ENCODE data around the gene FAM13A. TPM values are rescaled to one million over a fixed set of nuclear protein-coding genes. Genes with fewer than 3 reads are reported as not detected.
"Not testable (repeated sequence)": the region's sequence is repeated elsewhere in the genome, so short reads cannot be mapped to it uniquely, and the experiment has no call there.

The FAM13A gene
- total RNA-seq, 2 experiments from 2014 or later, result 5.0 to 5.1 TPM

DNA sequence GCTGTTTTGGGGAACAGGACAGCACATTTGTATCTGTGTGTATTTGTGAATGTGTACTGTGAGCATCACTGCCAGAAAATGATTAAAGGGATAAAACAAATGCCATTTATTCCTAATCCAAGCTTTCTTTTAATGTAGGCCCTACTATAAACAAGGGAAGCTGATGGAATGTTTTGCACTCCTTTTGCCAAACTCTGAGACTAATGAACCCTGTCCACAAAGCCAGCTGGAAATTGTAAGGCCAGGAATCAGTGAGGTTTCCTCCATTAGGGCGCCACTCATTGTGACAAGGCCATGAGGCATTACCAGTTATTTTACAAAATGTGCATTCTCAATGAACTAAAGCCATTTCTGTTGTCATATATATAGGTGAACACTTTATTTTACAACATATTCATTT, 196.4 kb downstream of the FAM13A start:
- Mint-ChIP-seq H3K4me1 (no peaks in the 10 kb centered on the region), H3K9me3 (ENCODE audit: low read depth) (no peaks in the 10 kb centered on the region), H3K4me3 (no peak overlapping the region), H3K27me3 (no peaks in the 10 kb centered on the region), H3K27ac (no peak overlapping the region), H3K36me3 (ENCODE audit: low read depth) (no peaks in the 10 kb centered on the region)
- intact Hi-C loops (cut with DNase I, micrococcal nuclease), result no loop called here
- CTCF ChIA-PET, result no interaction called here
- POLR2A ChIA-PET, result no interaction called here
- ATAC-seq (no peak), DNase-seq (no peak)

DNA sequence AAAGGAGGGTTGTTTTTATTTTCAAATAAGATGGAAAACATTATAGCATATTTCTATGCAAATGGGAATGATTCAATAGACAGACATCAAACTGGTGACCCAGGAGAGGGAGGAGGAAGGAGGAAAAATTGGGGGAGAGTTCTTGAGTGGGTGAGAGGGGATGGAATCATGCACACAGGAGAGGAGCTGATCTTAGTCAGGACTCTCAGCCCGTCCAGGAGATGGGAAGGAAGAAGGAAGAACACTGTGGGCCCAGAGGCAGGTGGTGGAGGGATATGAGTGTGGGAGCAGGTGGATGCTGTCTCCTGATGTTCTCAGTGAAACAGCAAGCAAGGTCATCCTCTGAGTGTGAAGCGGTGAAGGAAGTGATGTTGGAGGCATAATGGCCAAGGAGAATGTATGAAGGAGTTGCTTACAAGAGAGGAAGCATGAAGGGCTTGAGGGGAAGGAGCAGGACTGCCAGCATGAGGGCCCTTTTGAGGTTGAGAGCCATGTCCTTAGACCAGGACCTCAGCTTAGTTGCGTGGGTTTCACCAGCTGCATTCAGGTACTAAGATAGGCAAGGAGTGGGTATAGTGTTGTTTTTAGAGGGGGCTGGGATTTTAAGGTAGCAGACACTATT, 197.7 kb downstream of the FAM13A start:
- no peaks in the 10 kb centered on the region for H3K27me3 Mint-ChIP-seq
- no peaks in the 10 kb centered on the region for H3K9me3 Mint-ChIP-seq (ENCODE audit: low read depth)
- no peak overlapping the region for H3K27ac Mint-ChIP-seq
- no peak for DNase-seq
- H3K4me1 Mint-ChIP-seq, result no peaks in the 10 kb centered on the region
- H3K36me3 Mint-ChIP-seq (ENCODE audit: low read depth), result no peaks in the 10 kb centered on the region
- ATAC-seq, result no peak
- POLR2A ChIA-PET, result no interaction called here
- intact Hi-C loops (cut with DNase I, micrococcal nuclease), result no loop called here
- H3K4me3 Mint-ChIP-seq, result no peak overlapping the region
- CTCF ChIA-PET, result interaction anchor here (0.7 kb wide), 1 partner anchor 625 kb away, joined by 3 read pairs; no protein-coding TSS in a partner anchor

DNA sequence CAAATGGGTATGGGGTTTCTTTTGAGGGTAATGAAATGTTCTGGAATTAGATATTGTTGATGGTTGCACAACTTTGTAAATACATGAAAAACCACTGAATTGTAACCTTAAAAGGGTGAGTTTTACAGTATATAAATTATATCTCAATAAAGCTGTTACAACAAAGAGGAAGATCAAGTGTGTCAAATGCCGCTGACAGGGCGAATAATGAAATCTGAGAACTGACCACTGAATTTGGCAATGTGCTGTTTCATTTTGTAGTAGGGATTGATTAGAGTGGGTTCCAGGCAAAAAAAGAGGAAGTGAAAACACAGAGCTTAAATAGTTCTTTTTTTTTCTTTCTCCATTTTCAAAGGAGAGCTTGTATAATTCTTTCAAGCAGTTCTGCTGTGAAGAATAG, 198.2 kb downstream of the FAM13A start:
- no peak overlapping the region for H3K27ac Mint-ChIP-seq
- no peak for ATAC-seq
- H3K27me3 Mint-ChIP-seq, result no peaks in the 10 kb centered on the region
- no peak overlapping the region for H3K4me3 Mint-ChIP-seq
- H3K4me1 Mint-ChIP-seq, result no peaks in the 10 kb centered on the region
- ChIA-PET CTCF (interaction anchor here (0.7 kb wide), 1 partner anchor 624 kb away, joined by 3 read pairs; no protein-coding TSS in a partner anchor), POLR2A (no interaction called here)
- DNase-seq, result no peak
- no peaks in the 10 kb centered on the region for H3K9me3 Mint-ChIP-seq (ENCODE audit: low read depth)
- no peaks in the 10 kb centered on the region for H3K36me3 Mint-ChIP-seq (ENCODE audit: low read depth)
- intact Hi-C loops (cut with DNase I, micrococcal nuclease), result no loop called here

DNA sequence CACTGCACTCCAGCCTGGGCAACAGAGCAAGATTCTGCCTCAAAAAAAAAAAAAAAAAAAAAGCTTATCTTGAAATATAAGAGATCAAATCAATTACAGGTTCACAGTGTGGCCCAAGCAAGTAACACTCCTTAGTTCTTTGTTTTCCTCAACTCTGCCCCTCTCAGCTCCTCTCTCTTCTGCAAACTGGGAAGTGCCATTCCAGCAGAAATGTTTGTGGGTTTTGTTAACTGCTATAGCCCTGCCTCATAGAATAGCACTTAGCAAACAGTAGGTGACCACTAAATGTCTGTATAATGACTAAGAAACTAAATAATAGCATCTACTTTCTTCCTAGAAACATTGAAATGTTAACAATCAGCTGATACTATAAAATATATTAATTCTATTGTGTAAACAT, 199.4 kb downstream of the FAM13A start:
- intact Hi-C loops (cut with DNase I, micrococcal nuclease), result no loop called here
- ATAC-seq (no peak), DNase-seq (no peak)
- CTCF ChIA-PET, result interaction anchor here (1.1 kb wide), 1 partner anchor 173 kb away, joined by 3 read pairs; no protein-coding TSS in a partner anchor
- Mint-ChIP-seq H3K36me3 (ENCODE audit: low read depth) (no peaks in the 10 kb centered on the region), H3K9me3 (ENCODE audit: low read depth) (no peaks in the 10 kb centered on the region), H3K4me1 (no peaks in the 10 kb centered on the region), H3K27me3 (no peaks in the 10 kb centered on the region), H3K27ac (no peak overlapping the region), H3K4me3 (no peak overlapping the region)
- POLR2A ChIA-PET, result no interaction called here

DNA sequence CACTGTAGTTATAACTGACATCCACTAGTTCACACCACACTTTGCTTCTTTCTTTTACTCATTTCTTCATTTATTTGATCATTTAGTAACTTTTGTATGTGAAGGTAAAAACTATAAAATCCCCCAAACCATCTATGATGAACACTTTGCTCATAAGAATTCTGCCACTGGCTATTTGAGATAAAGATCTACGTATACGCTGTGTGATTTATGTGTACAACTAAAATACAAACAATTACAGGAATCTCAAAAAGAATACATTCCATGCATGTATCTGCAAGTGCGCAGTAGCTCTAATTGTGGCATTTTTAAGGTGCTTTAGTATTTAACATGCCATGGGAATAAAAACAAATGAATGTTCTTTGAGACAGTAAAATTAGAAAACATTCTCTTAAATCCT, 202.5 kb downstream of the FAM13A start:
- Mint-ChIP-seq H3K4me3 (no peak overlapping the region), H3K27me3 (peaks cover 2% of the 10 kb centered on the region), H3K27ac (no peak overlapping the region), H3K36me3 (ENCODE audit: low read depth) (no peaks in the 10 kb centered on the region), H3K4me1 (no peaks in the 10 kb centered on the region), H3K9me3 (ENCODE audit: low read depth) (no peaks in the 10 kb centered on the region)
- CTCF ChIA-PET, result no interaction called here
- POLR2A ChIA-PET, result no interaction called here
- intact Hi-C loops (cut with DNase I, micrococcal nuclease), result no loop called here
- ATAC-seq, result no peak
- DNase-seq, result no peak

DNA sequence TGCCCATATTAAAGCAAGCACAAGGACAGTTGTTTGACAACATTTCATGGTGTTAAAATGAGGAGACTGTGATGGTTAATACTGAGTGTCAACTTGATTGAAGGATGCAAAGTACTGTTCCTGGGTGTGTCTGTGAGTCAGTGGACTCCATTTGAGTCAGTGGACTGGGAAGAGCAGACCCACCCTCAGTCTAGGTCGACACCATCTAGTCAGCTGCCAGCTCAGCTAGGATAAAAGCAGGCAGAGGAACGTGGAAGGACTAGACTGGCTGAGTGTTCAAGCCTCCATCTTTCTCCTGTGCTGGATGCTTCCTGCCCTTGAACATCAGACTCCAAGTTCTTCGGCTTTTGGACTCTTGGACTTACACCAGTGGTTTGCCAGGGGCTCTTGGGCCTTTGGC, 203.4 kb downstream of the FAM13A start:
- H3K27ac Mint-ChIP-seq; ATAC-seq; H3K27me3 Mint-ChIP-seq; POLR2A ChIA-PET; H3K4me3 Mint-ChIP-seq; H3K9me3 Mint-ChIP-seq (ENCODE audit: low read depth); intact Hi-C loops (cut with DNase I, micrococcal nuclease); H3K36me3 Mint-ChIP-seq (ENCODE audit: low read depth); H3K4me1 Mint-ChIP-seq; DNase-seq; CTCF ChIA-PET: not testable (repeated sequence)

GRCh38 chr4:88846206-88846790, 210.7 kb downstream of the FAM13A start:
- no peak overlapping the region for H3K27ac Mint-ChIP-seq
- CTCF ChIA-PET, result no interaction called here

GRCh38 chr4:88843067-88843685, 213.8 kb downstream of the FAM13A start:
- Mint-ChIP-seq H3K9me3 (ENCODE audit: low read depth) (no peaks in the 10 kb centered on the region), H3K27me3 (no peaks in the 10 kb centered on the region), H3K36me3 (ENCODE audit: low read depth) (no peaks in the 10 kb centered on the region), H3K27ac (no peak overlapping the region), H3K4me3 (no peak overlapping the region), H3K4me1 (no peaks in the 10 kb centered on the region)
- ATAC-seq (no peak), DNase-seq (no peak)
- ChIA-PET CTCF (no interaction called here), POLR2A (no interaction called here)
- intact Hi-C loops (cut with DNase I, micrococcal nuclease), result no loop called here

More at GRCh38 chr4:88846206-88846790, 210.7 kb downstream of the FAM13A start:
- Mint-ChIP-seq H3K9me3 (ENCODE audit: low read depth) (no peaks in the 10 kb centered on the region), H3K4me1 (no peaks in the 10 kb centered on the region), H3K4me3 (no peak overlapping the region), H3K36me3 (ENCODE audit: low read depth) (no peaks in the 10 kb centered on the region), H3K27me3 (peaks cover 2% of the 10 kb centered on the region)
- ATAC-seq (no peak), DNase-seq (no peak)
- POLR2A ChIA-PET, result no interaction called here
- intact Hi-C loops (cut with DNase I, micrococcal nuclease), result no loop called here

GRCh38 chr4:88841635-88842034, 215.3 kb downstream of the FAM13A start:
- Mint-ChIP-seq H3K4me1 (no peaks in the 10 kb centered on the region), H3K27me3 (no peaks in the 10 kb centered on the region), H3K27ac (no peak overlapping the region), H3K4me3 (no peak overlapping the region), H3K9me3 (ENCODE audit: low read depth) (no peaks in the 10 kb centered on the region), H3K36me3 (ENCODE audit: low read depth) (no peaks in the 10 kb centered on the region)
- intact Hi-C loops (cut with DNase I, micrococcal nuclease), result no loop called here
- DNase-seq (no peak), ATAC-seq (no peak)
- ChIA-PET CTCF (no interaction called here), POLR2A (no interaction called here)

GRCh38 chr4:88836216-88836615, 220.8 kb downstream of the FAM13A start:
- ChIA-PET POLR2A (no interaction called here), CTCF (no interaction called here)
- Mint-ChIP-seq H3K4me1 (no peaks in the 10 kb centered on the region), H3K36me3 (ENCODE audit: low read depth) (no peaks in the 10 kb centered on the region), H3K27me3 (no peaks in the 10 kb centered on the region), H3K4me3 (no peak overlapping the region), H3K27ac (no peak overlapping the region), H3K9me3 (ENCODE audit: low read depth) (no peaks in the 10 kb centered on the region)
- ATAC-seq (no peak), DNase-seq (no peak)
- intact Hi-C loops (cut with DNase I, micrococcal nuclease), result no loop called here

DNA sequence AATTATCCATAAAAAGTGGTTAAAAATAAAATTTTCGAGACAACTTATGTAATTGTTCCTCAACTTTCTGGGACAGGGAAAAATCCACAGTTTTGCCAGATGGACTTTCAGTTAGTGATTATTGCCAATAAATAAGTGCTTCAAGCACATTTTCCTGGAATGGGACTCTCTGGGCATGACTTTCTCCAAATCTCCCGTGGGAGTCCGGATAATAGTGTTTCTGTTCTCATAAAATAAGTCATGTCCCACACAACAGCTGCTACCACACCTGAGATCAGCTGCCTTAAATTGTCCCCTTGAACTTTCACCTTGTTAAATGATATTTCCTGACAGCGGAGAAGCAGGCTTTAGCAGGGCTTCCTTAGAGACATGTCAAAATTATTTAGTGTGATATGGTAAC, 226.0 kb downstream of the FAM13A start:
- intact Hi-C loops (cut with DNase I, micrococcal nuclease), result no loop called here
- CTCF ChIA-PET, result interaction anchor here (0.6 to 1.1 kb wide), 3 partner anchors 39 to 295 kb away, joined by 3 to 7 read pairs (median 3); no protein-coding TSS in a partner anchor
- H3K27ac Mint-ChIP-seq, result no peak overlapping the region

DNA sequence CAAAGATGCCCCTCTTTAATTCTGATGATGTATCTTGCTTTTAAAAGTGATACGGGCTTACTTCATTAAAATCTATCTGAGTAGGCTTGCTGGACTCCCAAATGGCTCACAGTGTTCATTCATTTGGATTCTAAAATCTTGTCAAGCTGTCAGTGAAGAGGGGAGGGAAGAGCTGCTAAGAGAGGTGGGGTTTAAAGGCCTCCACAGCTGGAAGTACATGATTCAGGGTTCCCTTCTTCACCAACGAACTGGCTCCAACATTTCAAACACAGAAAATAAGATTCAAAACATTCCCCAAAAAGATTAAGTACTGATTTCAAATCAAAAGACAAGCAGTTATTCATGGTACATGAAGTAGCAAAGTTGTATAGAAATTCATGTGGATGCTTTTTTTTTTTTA, 226.4 kb downstream of the FAM13A start:
- ATAC-seq (no peak), DNase-seq (no peak)
- Mint-ChIP-seq H3K36me3 (ENCODE audit: low read depth) (no peaks in the 10 kb centered on the region), H3K9me3 (ENCODE audit: low read depth) (no peaks in the 10 kb centered on the region), H3K4me3 (no peak overlapping the region), H3K4me1 (no peaks in the 10 kb centered on the region), H3K27me3 (peaks cover 2% of the 10 kb centered on the region), H3K27ac (no peak overlapping the region)
- intact Hi-C loops (cut with DNase I, micrococcal nuclease), result no loop called here
- ChIA-PET POLR2A (no interaction called here), CTCF (interaction anchor here (0.6 to 1.1 kb wide), 3 partner anchors 39 to 295 kb away, joined by 3 to 7 read pairs (median 3); no protein-coding TSS in a partner anchor)

More for the DNA sequence above, 226.0 kb downstream of the FAM13A start:
- POLR2A ChIA-PET, result no interaction called here
- Mint-ChIP-seq H3K27me3 (peaks cover 2% of the 10 kb centered on the region), H3K9me3 (ENCODE audit: low read depth) (no peaks in the 10 kb centered on the region), H3K4me3 (no peak overlapping the region), H3K36me3 (ENCODE audit: low read depth) (no peaks in the 10 kb centered on the region), H3K4me1 (no peaks in the 10 kb centered on the region)
- ATAC-seq, result no peak
- DNase-seq, result no peak

All from activated CD4-positive, alpha-beta T cell treated with anti-CD3 and anti-CD28 coated beads for 36 hours (primary cell).